GM12878 (cell line): ENCODE measurements around the gene FSTL4. TPM values are rescaled to one million over a fixed set of nuclear protein-coding genes. Genes with fewer than 3 reads are reported as not detected.

Experiments
- ATAC-seq: fragments of 200-7000 bp; cut with Tn5 transposase; 3 replicates; pipeline ENCODE4 v1.9.1; 2020; ENCODE audit warnings: mild to moderate bottlenecking, moderate library complexity
- BruUV-seq: library from RNA; stranded (reverse); fragments of 400-500 nt; replicated peaks from 2 replicates; lab custom pipeline; 2021; lab: Mats Ljungman, UMichigan
- CTCF ChIA-PET: fragments of 300-600 bp; sonication (Branson Sonifier 250); formaldehyde crosslinking; extraction: SDS; loops from one replicate; lab custom pipeline; 2021; ENCODE audit warnings: inconsistent platforms; lab: Yijun Ruan, JAX
- POLR2A ChIA-PET: fragments of 350-600 bp; formaldehyde crosslinking; extraction: SDS; loops from one replicate; lab custom pipeline; 2021; ENCODE audit warnings: inconsistent platforms; lab: Charles Lee
- RAD21 ChIA-PET: fragments of 300-600 bp; sonication (Branson Sonifier 250); formaldehyde crosslinking; loops from one replicate; lab custom pipeline; 2023; ENCODE audit warnings: antibody characterized with exemption; ENCODE audit not compliant: unreplicated experiment; lab: Charles Lee
- SMC1A ChIA-PET: fragments of 300-600 bp; sonication (Branson Sonifier 250); formaldehyde crosslinking; loops from one replicate; lab custom pipeline; 2023; ENCODE audit not compliant: unreplicated experiment, uncharacterized antibody; lab: Charles Lee
- DNase-seq: peaks from one replicate; pipeline ENCODE4 v3.0.0-alpha.2; 2011; ENCODE audit warnings: low read depth, low spot score
- FAIRE-seq: peaks from 3 replicates; lab custom pipeline; 2011; peaks lifted over from hg19 to GRCh38; lab: Jason Lieb, UNC
- H2AFZ ChIP-seq: 2 replicates; pipeline ENCODE4 v1.6.0; 2011; ENCODE audit warnings: low read depth, low read length, control low read depth; ENCODE audit not compliant: control insufficient read depth
- H3K27ac ChIP-seq: 2 replicates; pipeline ENCODE4 v1.5.1; 2011; ENCODE audit warnings: control low read depth; ENCODE audit not compliant: control insufficient read depth, insufficient read depth
- H3K27me3 ChIP-seq, 2 experiments: replicated peaks in 1 of 2; 2 replicates each; pipeline versions ENCODE4 v1.6.0 to v1.6.1; 2011; ENCODE audit warnings: low read length in 1 of 2; ENCODE audit not compliant: control insufficient read depth in 2 of 2, insufficient read depth in 2 of 2
- H3K36me3 ChIP-seq, 2 experiments: 2 replicates each; pipeline ENCODE4 v1.5.1; 2011; ENCODE audit warnings: low read length in 1 of 2; ENCODE audit not compliant: control insufficient read depth in 2 of 2, insufficient read depth in 2 of 2
- H3K4me1 ChIP-seq: 2 replicates; pipeline ENCODE4 v1.6.1; 2011; ENCODE audit warnings: mild to moderate bottlenecking, low read length, moderate library complexity, mixed read lengths; ENCODE audit not compliant: control insufficient read depth, insufficient read depth
- H3K4me2 ChIP-seq: 2 replicates; pipeline ENCODE4 v1.6.0; 2011; ENCODE audit warnings: control low read depth; ENCODE audit not compliant: control insufficient read depth, insufficient read depth
- H3K4me3 ChIP-seq: fragments of 200-600 bp; sonication (generic); 2 replicates; pipeline ENCODE4 v1.5.1; 2016
- H3K79me2 ChIP-seq: 2 replicates; pipeline ENCODE4 v1.6.0; 2011; ENCODE audit warnings: low read length; ENCODE audit not compliant: control insufficient read depth, insufficient read depth
- H3K9ac ChIP-seq: 2 replicates; pipeline ENCODE4 v1.8.0; 2011; ENCODE audit warnings: low read length, control low read depth, mixed read lengths; ENCODE audit not compliant: control insufficient read depth, insufficient read depth
- H3K9me3 ChIP-seq: replicated peaks from 3 replicates; pipeline ENCODE4 v1.5.1; 2011; ENCODE audit warnings: mild to moderate bottlenecking, low read length; ENCODE audit not compliant: control insufficient read depth, insufficient read depth
- H4K20me1 ChIP-seq: 2 replicates; pipeline ENCODE4 v1.6.0; 2011; ENCODE audit not compliant: control insufficient read depth, insufficient read depth
- JUNB ChIP-seq: IDR thresholded peaks from 2 replicates; pipeline ENCODE4 v1.6.1; 2016; ENCODE audit warnings: antibody characterized with exemption, mild to moderate bottlenecking
- NR2C2 ChIP-seq: IDR thresholded peaks from 2 replicates; pipeline ENCODE4 v1.6.1; 2011; ENCODE audit warnings: borderline replicate concordance, low read depth; ENCODE audit not compliant: control insufficient read depth, insufficient read length
- STAT3 ChIP-seq: IDR thresholded peaks from 2 replicates; pipeline ENCODE4 v1.6.1; 2011; ENCODE audit warnings: low read depth, low read length, improper control_type of control experiment
- YY1 ChIP-seq: IDR thresholded peaks from 2 replicates; pipeline ENCODE4 v1.6.1; 2011; ENCODE audit warnings: low read depth, mild to moderate bottlenecking, low read length
- ZNF592 ChIP-seq: fragments of 450-650 bp; IDR thresholded peaks from 2 replicates; pipeline ENCODE4 v1.6.1; 2017; ENCODE audit warnings: mild to moderate bottlenecking, moderate library complexity
- ZNF687 ChIP-seq: fragments of 450-650 bp; IDR thresholded peaks from 2 replicates; pipeline ENCODE4 v1.6.1; 2017; ENCODE audit warnings: mild to moderate bottlenecking, moderate library complexity
- WGBS: methylation state at CpG from one replicate; pipeline ENCODE4 v1.1.6; 2016; ENCODE audit warnings: low lambda C conversion rate; ENCODE audit not compliant: insufficient replicate concordance, insufficient coverage; ENCODE audit errors: missing lambda C conversion rate; 5-methylcytosine and 5-hydroxymethylcytosine counted together
- in situ Hi-C: fragments of 300-500 bp; cut with MboI; formaldehyde crosslinking; loops from 9 replicates; pipeline ENCODE4 v1.14.3; 2018; ENCODE audit warnings: mixed read lengths
- intact Hi-C: fragments of 100-400 bp; cut with micrococcal nuclease; formaldehyde crosslinking; loops from one replicate; pipeline ENCODE4 v1.14.2; 2022; ENCODE audit not compliant: unreplicated experiment
- polyA plus RNA-seq, 11 experiments: library from polyadenylated mRNA; depleted of rRNA in 4 of 11; unstranded in 6 of 11; stranded (reverse) in 5 of 11; fragments of >200 nt; fragmentation: Nextera tagmentation in 4 of 11; fragmentation: Illumina TruSeq in 1 of 11; extraction: Ambion mirVana in 4 of 11; extraction: Trizol in 1 of 11; gene quantifications; 1 replicate in 1 of 11; 2 replicates in 10 of 11; pipeline versions ENCODE4 v1.2.1 to v1.2.3, GENCODE V29; 2011 to 2016; ENCODE audit warnings: inconsistent platforms in 2 of 11, missing spikeins in 2 of 11, low read depth in 1 of 11
- total RNA-seq, 4 experiments: library from RNA; depleted of rRNA in 3 of 4; stranded (reverse); fragments of >200 nt in 3 of 4; fragmentation: Illumina TruSeq in 1 of 4; extraction: Trizol in 1 of 4; gene quantifications; 2 replicates each; pipeline versions ENCODE4 v1.2.1 to v1.2.3, GENCODE V29; 2013 to 2021

The FSTL4 gene
- total and polyA plus RNA-seq, 10 of the 15 experiments (the other 5 are each of a cell fraction or from before 2014, with no cell fraction given), result 0.01 to 0.79 (median 0.21) TPM; not detected in 6

GRCh38 chr5:133230823-133231578, 381.3 kb downstream of the FSTL4 start (continued):
- no peak for TF ChIP-seq ZNF592

- 0 out of 3 replicates have a peak, but pooled peaks have one; percentile 27 for ATAC-seq
- no peak overlapping the region for H3K4me2 ChIP-seq
- no peak overlapping the region for H3K27ac ChIP-seq
- WGBS, result 52% methylated on average over 8 of the region's 8 CpGs
- intact Hi-C loops, result no loop called here
- H2AFZ ChIP-seq, result peak overlapping the region; percentile 7; the same call in 1 of the 2 replicates
- no peaks in the 10 kb centered on the region for H4K20me1 ChIP-seq
- H3K9me3 ChIP-seq, result no peaks in the 10 kb centered on the region
- H3K36me3 ChIP-seq, result no peaks in the 10 kb centered on the region
- FAIRE-seq, result no peak
- H3K4me1 ChIP-seq, result no peaks in the 10 kb centered on the region
- no peak for DNase-seq
- H3K9ac ChIP-seq, result no peak overlapping the region
- ChIA-PET SMC1A (interaction anchor here (1.0 to 2.6 kb wide), 2 partner anchors 9 to 11 kb away, joined by 3 to 6 read pairs; no protein-coding TSS in a partner anchor), RAD21 (interaction anchor here (0.7 to 2.0 kb wide), 2 partner anchors 10 to 116 kb away, joined by 3 to 5 read pairs; no protein-coding TSS in a partner anchor), CTCF (no interaction called here), POLR2A (no interaction called here)
- TF ChIP-seq YY1, result 0 out of 2 replicates have a peak, but pooled peaks have one; percentile 13
- no peak for TF ChIP-seq NR2C2
- peak; percentile 25; the same call in 1 of the 2 replicates for TF ChIP-seq JUNB
- TF ChIP-seq ZNF687, result no peak
- no peak for TF ChIP-seq STAT3
- TF ChIP-seq ZNF592, result no peak
- no TSS peak for BruUV-seq
- no peak overlapping the region for H3K4me3 ChIP-seq
- no peaks in the 10 kb centered on the region for H3K79me2 ChIP-seq
- H3K27me3 ChIP-seq, result no peaks in the 10 kb centered on the region
- in situ Hi-C loops, result no loop called here
These were observed 382.2 kb downstream of the FSTL4 start for GRCh38 chr5:133229931-133230664.
